Prostate gland (tissue), 2 donors: ENCODE results near the gene SPRR2E. TPM values are rescaled to one million over a fixed set of nuclear protein-coding genes. Genes with fewer than 3 reads are reported as not detected.

Experiments
- DNase-seq: peaks from one replicate; pipeline ENCODE4 v3.0.0-alpha.2; 2019; ENCODE audit warnings: low spot score
- H3K27ac ChIP-seq, 2 donors: fragments of 200-600 bp; sonication (generic); 2 replicates each; pipeline ENCODE4 v1.5.1; 2017 to 2019
- H3K27me3 ChIP-seq: fragments of 200-600 bp; sonication (generic); replicated peaks from 2 replicates; pipeline ENCODE4 v1.5.1; 2019; ENCODE audit not compliant: insufficient read depth
- H3K36me3 ChIP-seq, 2 donors: fragments of 200-600 bp; sonication (generic); 1 replicate in 1 of 2; 2 replicates in 1 of 2; pipeline versions ENCODE4 v1.5.1 to v1.8.1; 2017 to 2019
- H3K4me1 ChIP-seq: fragments of 200-600 bp; sonication (generic); replicated peaks from 2 replicates; pipeline ENCODE4 v1.5.1; 2019
- H3K4me3 ChIP-seq, 2 donors: fragments of 200-600 bp; sonication (generic); 2 replicates each; pipeline ENCODE4 v1.5.1; 2017 to 2019
- H3K9me3 ChIP-seq: fragments of 200-600 bp; sonication (generic); 2 replicates; pipeline ENCODE4 v1.5.1; 2017
- CTCF ChIP-seq, 4 experiments: fragments of 200-600 bp in 2 of 4; fragments of 450-650 bp in 2 of 4; sonication (generic) in 2 of 4; IDR thresholded peaks; 1 replicate in 3 of 4; 2 replicates in 1 of 4; pipeline ENCODE4 v1.5.1; 2016 to 2019; ENCODE audit warnings: antibody characterized with exemption in 4 of 4, mild to moderate bottlenecking in 2 of 4, moderate library complexity in 2 of 4
- POLR2A ChIP-seq: fragments of 450-650 bp; IDR thresholded peaks from one replicate; pipeline ENCODE4 v1.6.1; 2016; ENCODE audit warnings: antibody characterized with exemption, mild to moderate bottlenecking
- POLR2AphosphoS5 ChIP-seq: sonication (generic); formaldehyde crosslinking; IDR thresholded peaks from one replicate; pipeline ENCODE4 v1.6.1; 2017; ENCODE audit warnings: antibody characterized with exemption
- WGBS: methylation state at CpG from one replicate; pipeline ENCODE4 v1.1.5; 2018; 5-methylcytosine and 5-hydroxymethylcytosine counted together
- intact Hi-C: fragments of 100-400 bp; cut with DNase I; formaldehyde crosslinking; loops from one replicate; pipeline ENCODE4 v1.14.2; 2022
- total RNA-seq, 2 donors: library from RNA; depleted of rRNA; stranded (reverse); fragments of >200 nt; gene quantifications; one replicate each; pipeline ENCODE4 v1.1.0, GENCODE V29; 2016

Gene SPRR2E
- total RNA-seq, 2 donors from 2014 or later, result not detected

- no peak for TF ChIP-seq POLR2AphosphoS5
- no peak for TF ChIP-seq POLR2A
- TF ChIP-seq CTCF (IDR thresholded peaks at IDR 0.05), result no peak
- no peaks in the 10 kb centered on the region for H3K9me3 ChIP-seq
- H3K36me3 ChIP-seq, result no peaks in the 10 kb centered on the region
- H3K27me3 ChIP-seq, result no peaks in the 10 kb centered on the region
- H3K4me3 ChIP-seq, result no peak overlapping the region
- no peak overlapping the region for H3K27ac ChIP-seq
- intact Hi-C loops, result no loop called here
- H3K4me1 ChIP-seq, result no peaks in the 10 kb centered on the region
- no peak for DNase-seq
Measured at GRCh38 chr1:153095764-153096163, 1.4 kb upstream of the SPRR2E start.

DNA sequence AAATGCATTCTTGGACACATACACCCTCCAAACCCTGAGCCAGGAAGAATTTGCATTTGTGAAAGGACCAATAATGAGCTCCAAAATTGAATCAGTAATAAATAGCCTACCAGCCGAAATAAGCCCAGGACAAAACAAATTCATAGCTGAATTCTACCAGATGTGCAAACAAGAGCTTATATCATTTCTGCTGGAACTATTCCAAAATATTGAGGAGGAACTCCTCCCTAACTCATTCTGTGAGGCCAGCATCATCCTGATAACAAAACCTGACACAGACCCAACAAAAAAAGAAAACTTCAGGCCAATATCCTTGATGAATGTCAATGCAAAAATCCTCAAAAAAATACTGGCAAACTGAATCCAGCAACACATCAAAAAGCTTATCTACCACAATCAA is 6.7 kb downstream of the SPRR2E start:
- no peak for TF ChIP-seq POLR2AphosphoS5
- TF ChIP-seq POLR2A, result no peak
- no peak for TF ChIP-seq CTCF (IDR thresholded peaks at IDR 0.05)
- Histone ChIP-seq H3K4me3 (no peak overlapping the region), H3K9me3 (no peaks in the 10 kb centered on the region), H3K27ac (no peak overlapping the region), H3K4me1 (no peaks in the 10 kb centered on the region), H3K27me3 (no peaks in the 10 kb centered on the region), H3K36me3 (no peaks in the 10 kb centered on the region)
- 83% methylated on average over 1 of the region's 1 CpG for WGBS
- intact Hi-C loops, result no loop called here
- no peak for DNase-seq

- no peak for DNase-seq
- intact Hi-C loops, result no loop called here
- TF ChIP-seq CTCF (IDR thresholded peaks at IDR 0.05) (no peak), POLR2A (no peak), POLR2AphosphoS5 (no peak)
- H3K27ac ChIP-seq, result no peak overlapping the region
- no peak overlapping the region for H3K4me3 ChIP-seq
- no peaks in the 10 kb centered on the region for H3K27me3 ChIP-seq
- H3K36me3 ChIP-seq, result no peaks in the 10 kb centered on the region
- H3K4me1 ChIP-seq, result no peaks in the 10 kb centered on the region
- H3K9me3 ChIP-seq, result no peaks in the 10 kb centered on the region
- 87% methylated on average over 3 of the region's 3 CpGs for WGBS
Measured at GRCh38 chr1:153081736-153082135, 12.6 kb downstream of the SPRR2E start.

- no peak overlapping the region for H3K4me3 ChIP-seq
- H3K27me3 ChIP-seq, result no peaks in the 10 kb centered on the region
- DNase-seq, result no peak
- H3K36me3 ChIP-seq, result no peaks in the 10 kb centered on the region
- intact Hi-C loops, result no loop called here
- TF ChIP-seq POLR2A (no peak), POLR2AphosphoS5 (no peak), CTCF (IDR thresholded peaks at IDR 0.05) (no peak)
- no peaks in the 10 kb centered on the region for H3K4me1 ChIP-seq
- WGBS, result 70% methylated on average over 5 of the region's 5 CpGs
- H3K27ac ChIP-seq, result no peak overlapping the region
- no peaks in the 10 kb centered on the region for H3K9me3 ChIP-seq
Measured at GRCh38 chr1:153072806-153073726, 21.3 kb downstream of the SPRR2E start.

DNA sequence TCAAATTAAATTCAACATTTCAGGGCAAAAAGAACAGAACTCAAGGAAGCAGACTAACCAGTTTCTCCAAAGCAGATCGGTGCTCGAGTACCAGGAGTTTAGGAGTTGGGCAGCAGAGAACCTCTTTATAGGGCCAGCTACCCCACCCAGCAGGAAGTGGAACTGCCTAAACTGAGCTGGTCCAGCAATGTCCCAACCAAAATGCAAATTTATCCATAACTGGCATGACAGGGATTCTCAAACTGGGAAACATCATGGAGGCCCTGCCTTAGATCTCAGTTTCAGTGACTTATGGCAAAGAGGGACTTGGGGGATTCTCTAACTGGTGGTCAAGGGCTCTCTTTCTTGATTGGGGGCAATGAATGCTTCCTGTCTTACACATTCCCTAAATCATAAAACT is 22.8 kb downstream of the SPRR2E start, which contains the start of gene SPRR2B:
Gene SPRR2B, minus strand, starts transcription at position 101 of the 400 bp plus-strand sequence. CDS start 772 bp downstream, outside the sequence.
- no peak for DNase-seq
- no peaks in the 10 kb centered on the region for H3K4me1 ChIP-seq
- no peaks in the 10 kb centered on the region for H3K9me3 ChIP-seq
- no peak within 1 kb of the TSS for H3K4me3 ChIP-seq
- H3K27ac ChIP-seq, result no peak within 1 kb of the TSS
- no peaks in the 10 kb centered on the region for H3K36me3 ChIP-seq
- intact Hi-C loops, result no loop called here
- 34% methylated on average over 2 of the region's 2 CpGs for WGBS
- no peaks in the 10 kb centered on the region for H3K27me3 ChIP-seq
- TF ChIP-seq POLR2AphosphoS5 (no peak), POLR2A (no peak), CTCF (IDR thresholded peaks at IDR 0.05) (no peak)
